Measurements from ENCODE around the gene C5orf46.

GRCh38 chr5:147882586-147883313 lies 23.6 kb downstream of the C5orf46 start:
- TF ChIP-seq CTCF (conservative IDR thresholded peaks at IDR 0.05; ENCODE audit: low read depth, low read length): no peak
- TF ChIP-seq EZH2 (IDR thresholded peaks at IDR 0.05; ENCODE audit: borderline replicate concordance, low read depth, low read length, poor library complexity, severe bottlenecking): no peak
